B cell (primary cell): ENCODE results near the gene TEDC2. TPM values are rescaled to one million over a fixed set of nuclear protein-coding genes. Genes with fewer than 3 reads are reported as not detected.

Experiments used
- ATAC-seq: fragments of 200-7000 bp; cut with Tn5 transposase; one replicate; pipeline ENCODE4 v1.10.0; 2021; ENCODE audit warnings: low read depth, mild to moderate bottlenecking, moderate number of reproducible peaks, moderate library complexity
- CTCF ChIA-PET: fragments of 350-600 bp; sonication (Branson Sonifier 250); formaldehyde crosslinking; loops from one replicate; lab custom pipeline; 2021; ENCODE audit warnings: antibody characterized with exemption, inconsistent platforms; lab: Charles Lee
- POLR2A ChIA-PET: fragments of 350-600 bp; sonication (Branson Sonifier 250); formaldehyde crosslinking; loops from one replicate; lab custom pipeline; 2021; ENCODE audit warnings: antibody characterized with exemption; lab: Charles Lee
- DNase-seq: peaks from one replicate; pipeline ENCODE4 v3.0.0; 2013
- H2AFZ ChIP-seq: 2 replicates; pipeline ENCODE4 v1.6.1; 2012; ENCODE audit warnings: mild to moderate bottlenecking, low read depth, low read length; ENCODE audit not compliant: insufficient read depth, poor library complexity, severe bottlenecking
- H3K27ac ChIP-seq, 2 donors: 1 replicate in 1 of 2; 2 replicates in 1 of 2; pipeline ENCODE4 v1.5.1; 2012 to 2013; ENCODE audit warnings: low read length in 2 of 2, mild to moderate bottlenecking in 2 of 2, moderate library complexity in 1 of 2
- H3K27me3 ChIP-seq, 4 experiments: fragments of 200-600 bp in 1 of 4; sonication (generic) in 1 of 4; replicated peaks in 1 of 4; 1 replicate in 2 of 4; 2 replicates in 2 of 4; pipeline versions ENCODE4 v1.6.1 to v1.7.0; 2013 to 2016; ENCODE audit warnings: low read length in 3 of 4, mild to moderate bottlenecking in 2 of 4, mixed read lengths in 1 of 4, moderate library complexity in 1 of 4; ENCODE audit not compliant: insufficient read depth in 4 of 4, control insufficient read depth in 3 of 4; ENCODE audit errors: control extremely low read depth in 1 of 4
- H3K36me3 ChIP-seq, 2 experiments: replicated peaks in 1 of 2; 1 replicate in 1 of 2; 2 replicates in 1 of 2; pipeline versions ENCODE4 v1.6.1 to v1.7.1; 2013; ENCODE audit warnings: low read length in 1 of 2; ENCODE audit not compliant: insufficient read depth in 2 of 2, control insufficient read depth in 1 of 2; ENCODE audit errors: control extremely low read depth in 1 of 2, extremely low read depth in 1 of 2
- H3K4me1 ChIP-seq, 2 donors: fragments of 200-600 bp in 1 of 2; sonication (generic) in 1 of 2; 1 replicate in 1 of 2; 2 replicates in 1 of 2; pipeline versions ENCODE4 v1.5.1 to v1.6.1; 2013 to 2017; ENCODE audit warnings: low read length in 2 of 2; ENCODE audit not compliant: control insufficient read depth in 2 of 2, insufficient read depth in 2 of 2
- H3K4me2 ChIP-seq: replicated peaks from 2 replicates; pipeline ENCODE3; 2012; ENCODE audit warnings: mild to moderate bottlenecking, low read depth, low read length; ENCODE audit not compliant: poor library complexity, severe bottlenecking
- H3K4me3 ChIP-seq, 5 experiments: fragments of 200-600 bp in 1 of 5; sonication (generic) in 1 of 5; 1 replicate in 3 of 5; 2 replicates in 2 of 5; pipeline versions ENCODE4 v1.5.1 to v1.7.0; 2011 to 2016; ENCODE audit warnings: low read length in 4 of 5, mild to moderate bottlenecking in 4 of 5, low read depth in 2 of 5, control low read depth in 1 of 5, moderate library complexity in 1 of 5; ENCODE audit not compliant: insufficient read depth in 1 of 5; ENCODE audit errors: control extremely low read depth in 1 of 5, extremely low read depth in 1 of 5
- H3K79me2 ChIP-seq: fragments of 200-600 bp; sonication (generic); one replicate; pipeline ENCODE4 v1.6.0; 2016; ENCODE audit warnings: low read length; ENCODE audit not compliant: control insufficient read depth, insufficient read depth
- H3K9ac ChIP-seq: fragments of 200-600 bp; sonication (generic); 2 replicates; pipeline ENCODE4 v1.6.1; 2017; ENCODE audit warnings: mild to moderate bottlenecking, low read length, moderate library complexity
- H3K9me3 ChIP-seq, 3 donors: one replicate each; pipeline versions ENCODE4 v1.6.1 to v1.7.1; 2013; ENCODE audit warnings: low read length in 2 of 3; ENCODE audit not compliant: control insufficient read depth in 2 of 3, insufficient read depth in 1 of 3; ENCODE audit errors: control extremely low read depth in 1 of 3
- H4K20me1 ChIP-seq: 2 replicates; pipeline ENCODE4 v1.6.0; 2012; ENCODE audit warnings: mild to moderate bottlenecking, low read length; ENCODE audit not compliant: insufficient read depth, control insufficient read depth, poor library complexity, severe bottlenecking
- H3K27ac Mint-ChIP-seq: one replicate; pipeline ENCODE4 v1.8.0; 2021; ENCODE audit warnings: mixed read lengths
- H3K27me3 Mint-ChIP-seq: one replicate; pipeline ENCODE4 v1.8.0; 2021; ENCODE audit warnings: mixed read lengths
- H3K4me1 Mint-ChIP-seq: one replicate; pipeline ENCODE4 v1.8.0; 2021; ENCODE audit warnings: mixed read lengths
- H3K4me3 Mint-ChIP-seq: one replicate; pipeline ENCODE4 v1.8.0; 2021; ENCODE audit warnings: mixed read lengths
- H3K9me3 Mint-ChIP-seq: one replicate; pipeline ENCODE4 v1.8.0; 2022; ENCODE audit warnings: mixed read lengths; ENCODE audit not compliant: insufficient read depth
- EZH2 ChIP-seq: IDR thresholded peaks from 2 replicates; pipeline ENCODE4 v1.6.1; 2012; ENCODE audit warnings: borderline replicate concordance, low read depth, mild to moderate bottlenecking, moderate library complexity, low read length; ENCODE audit not compliant: insufficient read depth, poor library complexity, severe bottlenecking
- WGBS: methylation state at CpG from one replicate; pipeline ENCODE4 v1.1.5; 2013; ENCODE audit warnings: missing lambda C conversion rate; ENCODE audit not compliant: insufficient coverage; 5-methylcytosine and 5-hydroxymethylcytosine counted together
- intact Hi-C: fragments of 100-400 bp; cut with micrococcal nuclease; formaldehyde crosslinking; loops from one replicate; pipeline ENCODE4 v1.10.0; 2022
- polyA plus RNA-seq: library from polyadenylated mRNA; depleted of rRNA; stranded (reverse); fragments of >200 nt; gene quantifications from 2 replicates; pipeline ENCODE4 v1.2.3, GENCODE V29; 2012
- total RNA-seq, 2 donors: library from RNA; stranded (reverse); fragments of 120-200 nt in 1 of 2; gene quantifications; 1 replicate in 1 of 2; 2 replicates in 1 of 2; pipeline versions ENCODE4 v1.2.3 to v1.2.4, GENCODE V29; 2013 to 2022
- TF ChIP-seq, protein P1 (sequence below): fragments of 200-600 bp; IDR thresholded peaks from one replicate; pipeline ENCODE4 v1.8.0; 2022; ENCODE audit warnings: antibody characterized with exemption, mild to moderate bottlenecking

The TEDC2 gene
- total and polyA plus RNA-seq, 2 donors (not counting 1 experiment from before 2014, with no cell fraction given): 1.1 to 2.9 TPM

DNA sequence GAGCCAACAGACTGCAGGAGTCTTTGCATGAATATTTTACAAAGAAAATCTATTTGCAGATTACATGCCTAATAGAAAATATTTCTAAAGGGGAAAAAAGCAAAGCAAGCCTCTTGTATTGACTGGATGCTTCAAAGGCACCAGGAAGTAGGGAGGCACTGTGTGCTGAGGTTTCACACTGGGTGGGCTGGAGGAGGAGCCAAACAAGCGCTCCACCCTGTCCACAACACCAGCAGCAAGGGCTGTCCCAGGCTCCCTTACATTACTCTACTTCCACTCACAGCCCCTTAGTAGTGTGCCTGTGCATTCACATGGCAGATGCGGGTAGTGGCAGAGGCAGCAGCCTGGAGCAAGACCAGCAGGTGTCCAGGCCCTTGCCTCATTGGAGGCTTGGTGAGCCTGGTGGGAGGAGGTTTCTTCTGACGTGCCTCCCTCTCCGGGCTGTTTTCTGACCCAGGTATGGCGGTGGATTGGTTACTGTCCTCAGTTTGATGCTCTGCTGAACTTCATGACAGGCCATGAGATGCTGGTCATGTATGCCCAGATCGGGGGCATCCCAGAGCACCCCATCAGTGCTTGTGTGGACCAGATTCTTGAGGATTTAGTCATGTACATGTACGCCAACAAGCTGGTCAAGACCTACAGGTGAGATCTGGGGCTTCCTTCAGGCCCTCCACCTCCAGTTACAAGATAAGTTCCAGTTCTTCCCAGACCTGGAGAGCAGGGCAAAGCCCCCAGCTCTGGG, 37.6 kb upstream of the TEDC2 start:
- Mint-ChIP-seq H3K27ac (no peak overlapping the region), H3K4me3 (no peak overlapping the region), H3K27me3 (no peaks in the 10 kb centered on the region), H3K4me1 (peaks cover 2% of the 10 kb centered on the region), H3K9me3 (no peaks in the 10 kb centered on the region)
- no peak for DNase-seq
- ChIA-PET CTCF (interaction anchor here (1.5 to 2.5 kb wide), 2 partner anchors 9 to 12 kb away, joined by 4 to 7 read pairs; no protein-coding TSS in a partner anchor), POLR2A (no interaction called here)
- Histone ChIP-seq H3K36me3 (no peaks in the 10 kb centered on the region), H4K20me1 (no peaks in the 10 kb centered on the region), H3K27me3 (no peaks in the 10 kb centered on the region), H3K79me2 (no peaks in the 10 kb centered on the region), H3K9ac (no peak overlapping the region), H3K4me2 (no peak overlapping the region), H3K9me3 (no peaks in the 10 kb centered on the region), H3K4me3 (no peak overlapping the region), H2AFZ (no peak overlapping the region), H3K4me1 (peaks cover 0 to 9% of the 10 kb centered on the region in 2 donors), H3K27ac (no peak overlapping the region)
- 94% methylated on average over 7 of the region's 7 CpGs for WGBS
- ATAC-seq: no peak
- TF ChIP-seq, protein P1, sequence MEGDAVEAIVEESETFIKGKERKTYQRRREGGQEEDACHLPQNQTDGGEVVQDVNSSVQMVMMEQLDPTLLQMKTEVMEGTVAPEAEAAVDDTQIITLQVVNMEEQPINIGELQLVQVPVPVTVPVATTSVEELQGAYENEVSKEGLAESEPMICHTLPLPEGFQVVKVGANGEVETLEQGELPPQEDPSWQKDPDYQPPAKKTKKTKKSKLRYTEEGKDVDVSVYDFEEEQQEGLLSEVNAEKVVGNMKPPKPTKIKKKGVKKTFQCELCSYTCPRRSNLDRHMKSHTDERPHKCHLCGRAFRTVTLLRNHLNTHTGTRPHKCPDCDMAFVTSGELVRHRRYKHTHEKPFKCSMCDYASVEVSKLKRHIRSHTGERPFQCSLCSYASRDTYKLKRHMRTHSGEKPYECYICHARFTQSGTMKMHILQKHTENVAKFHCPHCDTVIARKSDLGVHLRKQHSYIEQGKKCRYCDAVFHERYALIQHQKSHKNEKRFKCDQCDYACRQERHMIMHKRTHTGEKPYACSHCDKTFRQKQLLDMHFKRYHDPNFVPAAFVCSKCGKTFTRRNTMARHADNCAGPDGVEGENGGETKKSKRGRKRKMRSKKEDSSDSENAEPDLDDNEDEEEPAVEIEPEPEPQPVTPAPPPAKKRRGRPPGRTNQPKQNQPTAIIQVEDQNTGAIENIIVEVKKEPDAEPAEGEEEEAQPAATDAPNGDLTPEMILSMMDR: no peak
- TF ChIP-seq EZH2: no peak
- intact Hi-C loops: no loop called here
